T-helper 2 cell treated with Interferon-gamma antibody and Interleukin-4, amounts not matched to agents 5 μg/mL and 100 μg/mL, for 36 hours (primary cell): ENCODE measurements around the gene ANKRD13D.
"Not testable (repeated sequence)": the region's sequence is repeated elsewhere in the genome, so short reads cannot be mapped to it uniquely, and the experiment has no call there.

Experiments used
- DNase-seq: peaks from one replicate; pipeline ENCODE4 v3.0.0; 2021; ENCODE audit warnings: low spot score
- H3K27ac Mint-ChIP-seq: one replicate; pipeline ENCODE4 v1.8.0; 2021; ENCODE audit warnings: mild to moderate bottlenecking, mixed read lengths
- H3K27me3 Mint-ChIP-seq: one replicate; pipeline ENCODE4 v1.8.0; 2021; ENCODE audit warnings: low read depth, mixed read lengths
- H3K36me3 Mint-ChIP-seq: one replicate; pipeline ENCODE4 v1.8.0; 2021; ENCODE audit warnings: low read depth, mixed read lengths
- H3K4me1 Mint-ChIP-seq: one replicate; pipeline ENCODE4 v1.8.0; 2021; ENCODE audit warnings: low read depth, mixed read lengths
- H3K4me3 Mint-ChIP-seq: one replicate; pipeline ENCODE4 v1.8.0; 2022; ENCODE audit warnings: mild to moderate bottlenecking, moderate library complexity, mixed read lengths
- H3K9me3 Mint-ChIP-seq: one replicate; pipeline ENCODE4 v1.8.0; 2021; ENCODE audit warnings: mixed read lengths

Gene ANKRD13D

GRCh38 chr11:67254798-67255197, 34.3 kb upstream of the ANKRD13D start:
- DNase-seq: no peak
- H3K4me3 Mint-ChIP-seq: no peak overlapping the region
- peaks cover 67% of the 10 kb centered on the region for H3K36me3 Mint-ChIP-seq
- H3K27me3 Mint-ChIP-seq: no peaks in the 10 kb centered on the region
- no peaks in the 10 kb centered on the region for H3K9me3 Mint-ChIP-seq
- H3K27ac Mint-ChIP-seq: peak overlapping the region; percentile 14
- H3K4me1 Mint-ChIP-seq: peaks cover 16% of the 10 kb centered on the region

- Mint-ChIP-seq H3K9me3 (no peaks in the 10 kb centered on the region), H3K4me3 (no peak overlapping the region), H3K27me3 (no peaks in the 10 kb centered on the region), H3K36me3 (peaks cover 63% of the 10 kb centered on the region), H3K4me1 (peaks cover 16% of the 10 kb centered on the region), H3K27ac (no peak overlapping the region)
- DNase-seq: no peak
Measured at GRCh38 chr11:67255353-67255752, 33.8 kb upstream of the ANKRD13D start.

GRCh38 chr11:67255864-67256263, 33.2 kb upstream of the ANKRD13D start:
- H3K27me3 Mint-ChIP-seq: no peaks in the 10 kb centered on the region
- no peak overlapping the region for H3K27ac Mint-ChIP-seq
- DNase-seq: no peak
- peaks cover 16% of the 10 kb centered on the region for H3K4me1 Mint-ChIP-seq
- H3K9me3 Mint-ChIP-seq: no peaks in the 10 kb centered on the region
- H3K4me3 Mint-ChIP-seq: no peak overlapping the region
- H3K36me3 Mint-ChIP-seq: peaks cover 58% of the 10 kb centered on the region

- Mint-ChIP-seq H3K36me3 (peaks cover 52% of the 10 kb centered on the region), H3K4me1 (peaks cover 19% of the 10 kb centered on the region), H3K27me3 (no peaks in the 10 kb centered on the region), H3K27ac (no peak overlapping the region), H3K9me3 (no peaks in the 10 kb centered on the region), H3K4me3 (no peak overlapping the region)
- no peak for DNase-seq
Measured at GRCh38 chr11:67256477-67257135, 32.5 kb upstream of the ANKRD13D start.

- peaks cover 18% of the 10 kb centered on the region for H3K36me3 Mint-ChIP-seq
- DNase-seq: no peak
- no peak overlapping the region for H3K27ac Mint-ChIP-seq
- H3K4me3 Mint-ChIP-seq: no peak overlapping the region
- H3K4me1 Mint-ChIP-seq: peaks cover 31% of the 10 kb centered on the region
- H3K9me3 Mint-ChIP-seq: no peaks in the 10 kb centered on the region
- H3K27me3 Mint-ChIP-seq: no peaks in the 10 kb centered on the region
Measured at GRCh38 chr11:67260406-67260805, 28.7 kb upstream of the ANKRD13D start.

- Mint-ChIP-seq H3K36me3 (peaks cover 15% of the 10 kb centered on the region), H3K4me1 (peaks cover 37% of the 10 kb centered on the region), H3K4me3 (peak overlapping the region; percentile 79)
- DNase-seq, H3K27ac Mint-ChIP-seq, H3K27me3 Mint-ChIP-seq, H3K9me3 Mint-ChIP-seq: not testable (repeated sequence)
Measured at GRCh38 chr11:67260885-67261639, 28.0 kb upstream of the ANKRD13D start.

GRCh38 chr11:67261640-67261945, 27.5 kb upstream of the ANKRD13D start:
- no peak overlapping the region for H3K27ac Mint-ChIP-seq

GRCh38 chr11:67261946-67262681, 27.0 kb upstream of the ANKRD13D start:
- DNase-seq: no peak
- Mint-ChIP-seq H3K4me3 (peak overlapping the region; percentile 74), H3K9me3 (no peaks in the 10 kb centered on the region), H3K36me3 (peaks cover 8% of the 10 kb centered on the region), H3K4me1 (peaks cover 38% of the 10 kb centered on the region), H3K27me3 (no peaks in the 10 kb centered on the region), H3K27ac (peak overlapping the region; percentile 81)

More at GRCh38 chr11:67261640-67261945, 27.5 kb upstream of the ANKRD13D start:
- Mint-ChIP-seq H3K9me3 (no peaks in the 10 kb centered on the region), H3K4me3 (no peak overlapping the region), H3K27me3 (no peaks in the 10 kb centered on the region), H3K36me3 (peaks cover 11% of the 10 kb centered on the region), H3K4me1 (peaks cover 38% of the 10 kb centered on the region)
- DNase-seq: no peak

- peak overlapping the region; percentile 70 for H3K4me3 Mint-ChIP-seq
- peak; percentile 72 for DNase-seq
- H3K27me3 Mint-ChIP-seq: no peaks in the 10 kb centered on the region
- H3K4me1 Mint-ChIP-seq: peaks cover 38% of the 10 kb centered on the region
- H3K9me3 Mint-ChIP-seq: no peaks in the 10 kb centered on the region
- H3K36me3 Mint-ChIP-seq: peaks cover 14% of the 10 kb centered on the region
- H3K27ac Mint-ChIP-seq: peak overlapping the region; percentile 81
Measured at GRCh38 chr11:67262731-67263675, 26.1 kb upstream of the ANKRD13D start.

- DNase-seq: no peak
- Mint-ChIP-seq H3K36me3 (peaks cover 25% of the 10 kb centered on the region), H3K27me3 (no peaks in the 10 kb centered on the region), H3K9me3 (no peaks in the 10 kb centered on the region), H3K4me3 (peak overlapping the region; percentile 29), H3K27ac (peak overlapping the region; percentile 50), H3K4me1 (peaks cover 38% of the 10 kb centered on the region)
Measured at GRCh38 chr11:67264260-67264659, 24.8 kb upstream of the ANKRD13D start.

GRCh38 chr11:67264877-67265632, 24.0 kb upstream of the ANKRD13D start:
- H3K4me3 Mint-ChIP-seq: peak overlapping the region; percentile 74
- DNase-seq: no peak

GRCh38 chr11:67265633-67266448, 23.3 kb upstream of the ANKRD13D start:
- no peaks in the 10 kb centered on the region for H3K9me3 Mint-ChIP-seq
- peak overlapping the region; percentile 77 for H3K27ac Mint-ChIP-seq
- peak; percentile 83 for DNase-seq
- H3K4me1 Mint-ChIP-seq: peaks cover 48% of the 10 kb centered on the region
- peaks cover 41% of the 10 kb centered on the region for H3K36me3 Mint-ChIP-seq
- H3K27me3 Mint-ChIP-seq: no peaks in the 10 kb centered on the region
- peak overlapping the region; percentile 74 for H3K4me3 Mint-ChIP-seq

More at GRCh38 chr11:67264877-67265632, 24.0 kb upstream of the ANKRD13D start:
- Mint-ChIP-seq H3K4me1 (peaks cover 41% of the 10 kb centered on the region), H3K27ac (peak overlapping the region; percentile 58), H3K36me3 (peaks cover 33% of the 10 kb centered on the region), H3K27me3 (no peaks in the 10 kb centered on the region), H3K9me3 (no peaks in the 10 kb centered on the region)
